GM18498 (cell line): ENCODE results near the gene GNPTG.
A peak's percentile ranks its signal among the peaks of the same experiment; 100 is the strongest.

ENCODE experiments used
- ATAC-seq: cut with Tn5 transposase; IDR thresholded peaks from one replicate; pipeline ENCODE4 v1.9.1; 2021; ENCODE audit warnings: mild to moderate bottlenecking, moderate library complexity; ENCODE audit not compliant: unreplicated experiment

GNPTG gene

DNA sequence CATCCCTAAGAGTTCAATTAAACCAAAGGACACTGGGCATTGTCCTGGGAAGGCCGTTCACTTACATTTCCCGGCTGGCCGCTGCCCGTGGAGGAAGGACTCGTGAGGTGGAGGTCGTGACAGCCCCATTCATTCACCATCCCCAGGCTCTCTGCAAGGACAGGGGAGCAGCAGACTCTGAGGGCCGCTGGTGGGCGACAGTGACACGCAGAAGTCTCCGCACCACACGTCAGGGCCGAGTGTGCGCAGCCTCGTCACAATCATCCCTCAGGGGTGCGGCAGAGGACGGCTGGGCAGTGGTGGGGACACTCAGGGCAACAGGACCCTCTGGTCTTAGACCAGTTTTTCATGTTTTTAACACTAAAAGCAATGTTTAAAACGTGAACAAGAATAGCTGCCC, 41.1 kb downstream of the GNPTG start:
- ATAC-seq = no peak

DNA sequence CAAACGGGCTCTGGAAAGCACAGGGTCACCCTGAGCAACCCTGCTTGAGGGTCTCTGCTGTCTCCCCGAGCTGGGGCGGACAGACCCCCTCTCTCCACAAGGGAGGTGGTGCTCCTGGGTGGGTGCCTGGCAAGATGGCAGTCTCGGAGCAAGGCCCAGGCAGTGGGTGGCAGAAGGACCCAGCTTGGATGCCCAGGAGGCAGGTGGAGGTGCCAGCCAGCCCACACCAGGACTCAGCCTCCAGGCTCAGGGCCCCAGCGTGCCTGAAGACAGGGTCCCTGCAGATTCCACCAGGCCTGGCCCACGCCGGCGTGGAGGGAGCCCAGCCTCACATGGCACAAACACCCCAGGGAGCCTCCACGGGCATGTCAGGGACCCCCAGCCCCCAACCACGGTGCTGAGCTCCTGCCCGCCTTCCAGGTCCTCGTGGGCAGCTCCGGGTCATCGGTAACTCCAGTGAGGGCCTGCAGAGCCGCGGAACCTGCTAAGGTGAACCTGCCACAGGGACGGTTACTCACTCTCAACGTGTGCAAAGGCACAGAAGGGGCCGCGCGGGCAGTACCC, 42.0 kb downstream of the GNPTG start:
- no peak for ATAC-seq

DNA sequence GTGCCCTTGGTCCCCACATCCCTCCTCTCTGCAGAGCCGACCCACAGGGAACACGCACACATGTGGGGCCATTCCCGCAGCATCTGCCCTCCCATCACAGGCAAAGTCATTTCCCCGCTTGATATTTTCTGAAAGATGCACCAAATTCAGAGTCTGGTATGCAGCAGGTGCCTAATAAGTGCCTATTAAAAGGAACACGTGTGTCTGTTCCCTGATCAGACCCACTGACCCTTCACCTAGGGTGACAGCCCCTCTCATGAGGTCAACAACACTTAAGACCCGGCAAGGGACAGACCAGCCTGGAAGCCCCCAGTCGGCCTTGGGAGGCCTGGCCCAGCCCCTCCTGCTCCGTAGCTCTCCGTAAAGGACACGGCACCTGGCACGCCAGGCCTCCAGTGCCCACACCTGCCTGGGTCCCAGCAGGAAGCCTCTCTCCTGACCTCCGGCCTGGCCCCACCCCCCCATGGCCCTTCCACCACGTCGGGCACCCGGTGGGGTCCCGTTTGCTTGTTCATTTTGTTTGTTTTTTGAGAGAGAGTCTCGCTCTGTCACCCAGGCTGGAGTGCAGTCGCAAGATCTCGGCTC, 42.7 kb downstream of the GNPTG start:
- no peak for ATAC-seq

DNA sequence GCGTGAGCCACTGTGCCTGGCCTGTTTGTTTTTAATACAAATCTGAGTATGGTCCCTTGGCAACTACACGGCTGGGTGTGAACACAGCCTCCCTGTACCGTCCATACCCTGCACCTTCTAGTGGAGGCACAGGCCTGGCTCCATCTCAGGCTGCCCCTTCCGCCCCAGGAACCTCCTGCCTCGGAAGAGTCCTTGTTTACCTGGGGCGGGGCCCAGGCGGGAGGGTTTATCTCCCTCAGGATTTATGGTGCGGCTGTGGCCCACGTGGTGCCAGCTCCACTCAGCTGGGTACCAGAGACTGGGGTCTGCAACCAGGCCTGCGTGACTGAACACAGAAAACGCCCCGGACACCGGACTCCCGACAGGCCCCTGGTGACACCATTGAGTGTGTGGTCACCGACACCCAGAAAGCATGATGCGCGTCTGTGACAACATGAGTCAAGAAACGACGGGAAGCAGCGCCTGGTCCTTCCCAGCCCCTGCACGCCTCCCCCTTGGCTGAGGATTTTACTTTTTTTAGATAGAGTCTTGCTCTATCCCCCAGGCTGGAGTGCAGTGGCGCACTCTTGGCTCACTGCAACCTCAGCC, 43.8 kb downstream of the GNPTG start:
- no peak for ATAC-seq

DNA sequence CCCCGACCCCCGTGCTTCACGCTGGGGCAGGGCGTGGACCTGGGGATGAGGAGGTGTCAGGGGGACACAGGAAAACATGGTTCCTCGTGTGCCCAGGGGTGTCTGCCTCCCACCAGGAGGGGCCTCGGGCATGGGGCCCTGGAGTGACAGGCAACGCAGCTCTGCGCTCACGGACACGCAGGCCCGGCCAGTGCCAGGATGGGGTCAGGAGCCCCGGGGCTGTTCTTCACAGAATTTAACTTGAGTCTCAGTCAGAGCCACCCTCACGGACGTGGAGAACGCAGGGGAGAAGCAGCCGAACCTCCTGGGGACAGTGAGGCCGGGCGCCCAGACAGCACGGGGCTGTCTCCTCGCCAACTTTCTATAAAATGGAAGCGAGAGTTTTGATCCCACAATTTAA, 46.0 kb downstream of the GNPTG start:
- no peak for ATAC-seq

DNA sequence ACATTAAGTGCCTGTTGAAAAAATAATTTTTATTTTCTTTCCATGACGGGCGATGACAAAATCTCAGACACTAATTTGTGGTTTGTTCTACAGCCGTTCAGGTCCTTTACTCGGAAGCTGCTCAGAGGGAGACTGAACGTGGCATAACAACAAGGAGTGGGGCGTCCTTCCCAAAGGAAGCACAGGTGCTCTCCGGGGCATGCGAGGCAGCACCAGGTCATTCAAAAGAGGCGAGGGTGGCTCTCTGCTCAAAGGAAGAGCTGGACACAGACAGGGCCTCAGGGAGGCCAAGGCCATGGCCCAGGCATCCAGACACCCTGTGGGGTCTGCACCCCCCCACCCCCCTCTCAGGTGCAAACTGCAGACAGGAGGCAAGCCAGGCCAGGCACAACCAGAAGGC, 46.6 kb downstream of the GNPTG start:
- ATAC-seq = no peak

DNA sequence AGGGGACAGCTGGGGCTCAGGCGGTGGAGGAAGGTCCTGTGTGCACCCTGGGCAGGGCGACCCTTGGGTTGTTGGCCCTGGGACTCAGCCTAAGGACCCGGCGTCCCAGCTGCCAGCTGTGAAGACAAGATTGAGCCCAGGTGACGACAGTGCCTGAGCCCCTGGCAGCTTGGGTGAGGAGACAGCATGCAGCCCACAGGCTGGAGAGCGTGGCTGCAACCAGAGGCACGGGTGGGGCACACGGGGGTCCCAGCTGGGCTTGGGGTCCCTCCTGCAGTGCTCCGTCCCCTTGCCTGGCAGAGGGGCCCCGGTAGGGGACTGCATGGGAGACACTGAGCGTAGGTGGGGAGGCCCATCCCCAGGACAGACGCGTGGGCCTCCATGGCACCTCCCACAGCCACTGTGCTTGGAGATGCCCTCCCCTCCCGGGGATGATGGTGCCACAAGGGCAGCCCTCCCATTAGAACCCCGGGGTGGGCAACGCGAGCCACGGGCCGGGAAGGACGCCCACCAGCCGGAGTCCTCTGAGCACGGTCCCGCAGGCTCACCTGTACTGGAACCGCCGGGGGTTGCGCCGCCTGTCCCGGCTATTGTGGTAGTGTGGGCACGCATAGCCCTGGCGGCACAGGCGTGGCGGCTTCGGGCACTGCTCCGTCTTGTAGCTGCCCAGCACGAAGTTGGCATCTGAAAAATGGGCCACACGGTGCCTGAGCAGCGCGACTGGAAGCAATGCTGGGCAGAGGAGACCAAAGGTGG, 47.3 kb downstream of the GNPTG start:
- no peak for ATAC-seq

DNA sequence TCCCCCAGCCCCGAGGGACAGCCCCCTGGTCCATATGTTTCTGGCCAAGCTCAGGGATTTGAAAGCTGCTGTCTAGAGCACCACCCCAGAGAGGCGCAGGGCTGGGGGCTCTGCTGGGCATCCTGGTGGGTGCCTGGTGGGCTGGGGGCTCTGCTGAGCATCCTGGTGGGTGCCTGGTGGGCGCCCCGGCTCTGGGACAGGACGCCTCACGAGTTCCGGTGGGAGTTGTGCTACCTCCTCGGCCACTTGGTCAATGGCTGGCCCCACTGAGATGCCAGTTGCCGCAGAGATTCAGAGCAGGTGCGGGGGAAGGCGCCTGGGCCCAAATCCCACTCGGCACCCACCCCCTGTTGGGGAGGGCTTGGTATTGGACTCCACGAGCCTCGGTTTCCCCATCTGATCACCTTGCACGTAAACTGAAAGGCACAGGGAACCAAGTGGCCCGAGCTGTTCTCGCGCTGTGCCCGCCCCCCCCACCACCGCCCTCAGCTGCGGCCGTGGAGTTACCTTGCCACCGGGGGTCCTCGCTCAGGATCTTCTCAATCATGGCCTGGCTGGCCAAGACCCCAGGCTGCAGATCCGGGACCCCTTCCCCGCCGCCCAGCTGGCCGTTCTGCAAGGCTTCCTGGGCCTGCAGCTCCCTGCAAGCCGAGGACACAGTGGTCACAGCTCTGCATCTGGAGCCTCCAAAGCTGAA, 49.5 kb downstream of the GNPTG start:
- no peak for ATAC-seq

DNA sequence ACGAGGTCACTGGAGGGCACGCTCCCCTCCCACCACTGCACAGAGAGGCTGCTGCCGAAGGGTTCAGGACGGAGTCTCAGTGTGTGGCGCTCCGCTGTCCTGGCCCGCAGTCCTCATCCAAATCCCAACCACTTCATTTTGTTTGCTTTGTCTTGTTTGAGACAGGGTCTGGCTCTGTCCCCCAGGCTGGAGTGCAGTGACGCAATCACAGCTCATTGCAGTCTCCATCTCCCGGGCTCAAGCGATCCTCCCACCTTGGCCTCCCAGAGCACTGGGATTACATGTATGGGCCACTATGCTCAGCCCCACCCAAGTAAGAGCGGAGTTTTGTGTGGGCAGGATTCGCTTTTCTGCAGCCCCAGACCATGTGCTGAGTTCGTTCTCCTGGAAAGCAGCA, 50.0 kb downstream of the GNPTG start:
- ATAC-seq = no peak

DNA sequence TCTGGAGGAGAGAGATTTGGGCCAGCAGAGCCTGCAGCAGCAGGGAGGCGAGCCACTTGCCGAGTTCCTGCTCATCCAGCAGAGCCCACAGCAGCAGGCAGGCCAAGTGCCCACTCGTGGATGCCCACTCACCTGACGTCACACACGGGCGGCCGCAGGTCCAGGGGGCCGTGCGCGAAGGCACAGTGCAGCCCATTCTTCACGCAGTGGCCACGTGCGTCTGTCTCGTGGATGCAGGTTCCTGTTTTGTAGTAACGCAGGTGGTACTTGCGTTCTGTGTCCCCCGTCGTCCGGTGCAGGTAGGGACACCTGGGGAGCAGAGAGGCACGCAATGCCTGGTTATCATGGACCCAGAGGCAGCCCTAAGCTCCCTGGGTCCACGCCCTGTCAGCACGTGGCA, 51.3 kb downstream of the GNPTG start:
- ATAC-seq = no peak

DNA sequence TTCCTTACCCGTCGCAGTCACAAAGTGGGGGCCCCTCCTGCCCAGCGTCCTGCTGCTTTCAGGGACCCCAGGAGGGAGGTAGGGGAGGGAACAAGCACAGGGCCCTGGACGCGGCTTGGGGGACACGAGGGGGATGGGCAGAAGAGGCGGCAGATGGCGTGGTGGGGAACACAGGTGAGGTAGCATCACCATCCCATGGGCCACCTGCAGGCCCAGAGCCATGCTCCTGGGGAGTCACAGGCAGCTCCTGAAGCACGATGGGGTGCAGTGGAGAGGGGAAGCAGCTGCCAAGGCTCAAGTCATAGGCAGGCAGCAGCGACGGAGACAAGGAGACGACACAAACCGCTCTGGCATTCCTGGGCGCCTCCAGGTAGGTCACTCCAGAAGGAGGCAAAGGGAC, 52.0 kb downstream of the GNPTG start:
- no peak for ATAC-seq

DNA sequence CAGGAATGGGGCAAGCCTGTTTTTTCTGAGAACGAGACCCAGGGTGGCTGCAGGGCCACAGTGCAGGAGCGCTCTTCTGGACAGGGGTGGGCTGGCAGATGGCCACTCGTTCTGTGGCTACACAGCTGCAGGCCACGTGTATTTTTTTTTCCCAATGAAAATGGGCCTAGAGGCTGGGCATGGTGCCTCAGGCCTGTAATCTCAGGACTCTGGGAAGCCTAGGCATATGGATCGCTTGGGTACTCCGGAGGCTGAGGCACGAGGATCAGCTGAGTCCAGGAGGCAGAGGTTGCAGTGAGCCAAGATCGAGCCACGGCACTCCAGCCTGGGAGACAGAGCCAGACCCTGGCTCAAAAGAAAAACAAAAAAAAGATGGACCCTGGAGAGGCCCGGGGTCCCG, 56.0 kb downstream of the GNPTG start:
- ATAC-seq = peak; percentile 13

DNA sequence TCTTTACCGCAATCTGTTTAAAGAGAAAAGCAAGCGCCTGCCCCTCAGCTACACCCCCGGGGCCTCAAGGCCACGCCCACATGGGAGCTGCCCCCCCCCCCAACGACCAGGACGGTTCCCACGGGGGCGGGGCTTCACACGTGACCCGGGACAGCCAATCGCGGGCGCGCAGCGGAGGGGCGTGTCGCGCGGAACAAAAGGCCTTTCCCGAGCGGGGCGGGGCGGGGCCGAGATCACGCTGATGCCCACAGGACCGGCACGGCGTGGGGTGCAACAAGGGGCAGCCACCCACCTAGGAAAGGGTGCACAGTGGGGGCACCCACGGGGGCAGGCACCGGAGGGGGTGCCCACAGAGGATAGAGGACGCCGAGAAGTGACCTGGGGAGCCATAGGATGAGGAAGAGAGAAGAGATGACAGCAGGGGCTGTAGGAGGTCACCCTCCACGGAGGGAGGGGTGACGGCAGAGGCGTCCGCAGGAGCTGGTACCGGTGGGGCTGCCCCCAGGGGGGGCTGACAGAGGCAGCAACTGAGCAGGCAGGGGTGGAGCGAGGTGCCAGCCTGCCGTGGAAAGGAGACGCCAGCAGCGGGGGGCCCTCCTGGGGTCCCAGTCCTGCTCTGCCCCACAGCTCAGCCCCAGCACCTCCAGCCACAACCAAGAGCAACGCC, 56.6 kb downstream of the GNPTG start:
- peak; percentile 78 for ATAC-seq

DNA sequence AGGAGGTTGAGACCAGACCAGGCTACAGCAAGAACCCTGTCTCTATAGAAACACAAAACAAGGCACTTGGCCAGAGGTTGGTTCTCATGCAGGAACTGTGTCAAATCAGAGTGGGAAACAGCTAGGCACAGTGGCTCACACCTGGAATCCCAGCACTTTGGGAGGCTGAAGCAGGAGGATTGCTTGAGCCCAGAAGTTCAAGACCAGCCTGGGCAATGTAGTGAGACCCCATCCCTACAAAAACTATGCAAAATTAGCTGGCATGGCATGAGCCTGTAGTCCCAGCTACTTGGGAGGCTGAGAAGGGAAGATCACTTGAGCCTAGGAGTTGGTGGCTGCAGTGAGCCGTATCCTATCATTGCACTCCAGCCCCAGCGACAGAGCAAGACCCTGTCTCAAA, 61.1 kb downstream of the GNPTG start:
- no peak for ATAC-seq
